SIG-M5 treated with dmso at 0.1 percent for 504 hours (cell line): ENCODE results near the gene SLC41A3.

Experiments
- DNase-seq: peaks from one replicate; lab custom pipeline; 2025; ENCODE audit not compliant: unreplicated experiment; lab: John Stamatoyannopoulos, UW

Gene SLC41A3

DNA sequence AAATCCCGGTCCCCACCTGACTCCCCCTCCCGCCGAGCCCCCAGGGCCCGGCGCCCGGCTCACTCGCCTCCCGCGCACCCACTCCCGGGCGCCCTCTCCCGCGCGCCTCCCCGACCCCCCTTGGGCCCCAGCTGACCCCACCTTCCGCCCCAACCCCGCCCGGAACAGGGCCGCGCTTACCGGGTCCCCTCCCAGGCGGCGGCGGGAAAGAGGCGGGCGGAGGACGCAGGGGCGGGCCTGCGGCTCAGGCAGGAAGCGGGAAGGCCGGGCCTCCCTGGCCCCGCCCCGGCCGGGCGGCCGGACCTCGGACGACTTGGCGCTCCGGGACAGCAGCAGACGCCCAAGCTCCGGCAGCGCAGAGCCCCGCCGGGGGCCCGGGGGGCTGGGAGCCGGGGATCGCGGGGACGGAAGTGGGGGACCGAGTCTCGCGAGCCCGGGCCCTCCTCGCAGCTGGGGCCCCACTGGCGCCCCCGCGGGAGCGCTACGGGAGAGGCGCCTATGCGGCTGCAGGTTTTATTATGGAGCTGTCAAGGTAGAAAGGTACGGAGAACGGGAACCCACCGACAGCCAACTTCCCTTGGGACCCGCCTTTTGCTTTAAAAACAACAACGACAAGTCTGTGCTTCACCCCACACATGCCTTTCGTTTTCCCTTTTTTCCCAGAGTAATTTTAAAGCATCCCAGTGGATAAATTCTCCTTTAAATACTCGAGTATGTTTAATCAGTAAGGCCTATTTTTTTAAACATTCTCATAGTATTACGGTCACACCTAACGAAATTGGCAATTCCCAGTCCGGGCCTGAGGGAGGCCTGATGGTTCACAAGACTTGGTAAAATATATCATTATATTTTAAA lies at the start of gene SLC41A3:
Gene SLC41A3 (minus strand): TSS at position 212 of the 855 bp plus-strand sequence. CDS start 15,905 bp downstream, outside the sequence.
- peak; percentile 85 for DNase-seq

DNA sequence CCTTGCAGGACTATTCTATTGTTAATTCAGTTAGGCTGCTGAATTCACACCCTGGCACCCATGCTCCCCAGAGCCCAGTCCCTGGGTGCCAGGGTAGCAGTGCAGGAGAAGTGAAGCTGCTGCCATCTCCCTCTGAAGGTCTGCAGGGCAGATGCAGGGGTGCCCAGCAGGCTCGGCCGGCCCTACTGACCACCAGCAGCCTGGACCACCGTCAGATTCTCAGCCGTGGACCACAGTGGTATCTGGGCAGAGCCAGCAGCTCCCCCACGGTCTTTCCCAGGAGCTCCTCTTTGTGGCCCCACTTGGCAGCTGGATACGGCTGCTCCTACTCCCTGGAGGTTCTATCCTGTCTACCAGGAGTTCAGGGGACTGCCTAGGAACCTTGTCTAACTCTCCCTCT lies 49.7 kb upstream of the SLC41A3 start:
- no peak for DNase-seq

DNA sequence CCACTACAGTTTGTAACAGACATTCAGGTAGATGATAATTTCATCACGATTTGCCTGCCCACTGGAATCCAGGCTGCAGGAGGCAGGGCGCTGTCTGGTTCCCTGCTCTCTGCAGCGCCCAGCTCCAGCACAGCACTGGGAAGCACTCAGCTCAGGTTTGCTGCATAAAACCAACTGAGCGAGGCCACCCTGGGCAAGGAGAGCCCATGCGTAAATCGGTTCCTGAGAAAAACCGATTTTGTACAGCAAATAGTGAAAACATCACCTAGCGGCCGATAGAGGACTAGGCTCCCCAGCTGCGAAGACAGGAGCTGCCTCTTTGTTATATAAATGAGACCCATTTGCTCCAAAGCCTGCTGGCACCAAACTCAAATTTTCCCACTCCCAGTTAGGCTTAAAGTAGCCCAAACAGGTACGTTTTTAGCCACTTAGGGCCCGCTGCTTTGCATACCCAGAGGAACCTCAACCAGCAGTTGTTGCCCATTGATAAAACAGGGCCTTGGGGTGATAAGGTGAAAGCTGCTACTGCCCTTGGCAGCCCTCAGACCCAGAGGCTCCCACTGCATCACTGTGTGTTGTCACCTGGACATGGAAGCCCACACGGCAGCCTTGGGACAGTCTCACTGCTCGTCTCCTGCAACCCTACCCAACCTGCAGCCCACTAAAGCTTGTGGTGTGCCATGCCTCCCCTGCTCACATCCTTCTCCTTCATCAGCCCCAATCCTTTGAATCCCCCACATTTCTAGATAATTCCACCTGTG lies 49.0 kb upstream of the SLC41A3 start:
- peak; percentile 5 for DNase-seq

DNA sequence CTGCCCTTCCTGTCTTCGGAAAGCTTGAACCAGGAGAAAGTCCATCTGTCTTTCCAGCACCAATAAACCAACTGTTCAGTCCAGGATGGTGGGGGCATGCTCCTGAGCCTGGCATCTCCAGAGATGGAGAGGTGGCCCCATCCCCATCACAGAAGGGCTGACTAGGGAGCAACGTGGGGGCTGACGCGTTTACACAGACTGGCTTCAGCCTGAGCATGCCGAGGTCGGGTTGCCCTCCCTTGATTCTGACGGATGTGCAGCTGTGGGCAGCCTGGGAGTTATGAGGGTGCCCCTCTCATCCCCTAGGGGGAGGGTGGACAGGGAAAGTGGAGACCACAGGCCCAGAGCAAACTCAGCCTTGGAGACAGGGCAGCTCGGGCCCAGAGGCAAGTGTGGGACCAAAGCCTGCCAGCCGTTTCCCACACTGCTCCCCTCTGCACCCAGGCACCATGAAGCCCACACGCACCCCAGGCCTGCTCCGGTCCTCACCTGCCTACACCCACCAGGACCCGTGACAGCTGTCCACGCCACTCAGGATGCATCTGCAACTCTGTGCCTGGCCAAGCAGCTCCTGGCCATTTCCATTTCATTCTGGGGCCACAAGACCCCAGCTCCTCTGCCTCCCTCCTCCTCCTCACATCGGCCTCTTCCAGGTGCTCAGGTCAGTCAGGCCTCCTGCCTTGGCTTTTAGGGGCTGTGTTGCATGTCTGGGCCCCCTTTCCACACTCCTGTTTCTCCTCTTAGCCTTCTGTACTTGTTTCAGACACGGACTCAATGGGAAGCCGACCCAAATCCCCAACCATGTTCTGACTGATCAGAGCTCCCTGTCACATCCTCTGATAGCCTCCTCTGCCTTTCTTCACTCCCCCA lies 48.2 kb upstream of the SLC41A3 start:
- no peak for DNase-seq

DNA sequence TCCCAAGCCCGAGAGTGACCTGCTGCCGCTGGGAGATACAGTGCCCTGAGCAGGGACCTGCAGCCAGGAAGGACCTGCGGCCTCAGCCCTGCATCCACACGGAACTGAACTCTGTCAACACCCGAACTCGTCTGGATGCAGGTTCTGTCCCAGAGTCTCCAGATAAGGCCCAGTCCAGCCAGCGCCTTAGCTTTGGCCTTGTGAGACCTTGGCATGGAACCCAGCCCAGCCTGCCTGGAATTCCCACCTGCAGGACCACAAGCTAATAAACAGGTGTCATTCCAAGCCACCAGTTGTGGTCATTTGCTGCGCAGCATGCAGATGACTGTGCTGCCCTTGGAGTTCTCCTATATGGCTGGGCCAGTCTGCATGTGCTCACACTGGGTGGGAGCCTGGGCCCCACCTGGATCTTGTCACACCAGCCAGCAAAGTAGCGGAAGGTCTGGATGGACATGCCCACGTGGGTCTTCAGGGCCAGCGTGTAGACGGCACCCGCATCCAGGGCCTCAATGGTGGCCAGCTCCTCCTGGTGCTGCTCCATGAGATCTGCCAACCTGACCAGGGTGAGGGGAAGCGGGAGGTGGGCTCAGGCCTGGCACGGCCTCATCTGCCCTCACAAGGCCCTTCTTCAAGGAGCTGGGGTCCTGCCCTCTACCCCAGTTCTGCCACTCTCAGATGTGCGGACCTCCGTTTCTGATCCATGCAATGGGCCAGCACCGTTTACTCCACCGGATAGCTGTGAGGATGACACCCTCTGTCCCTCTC lies 47.2 kb upstream of the SLC41A3 start:
- no peak for DNase-seq

DNA sequence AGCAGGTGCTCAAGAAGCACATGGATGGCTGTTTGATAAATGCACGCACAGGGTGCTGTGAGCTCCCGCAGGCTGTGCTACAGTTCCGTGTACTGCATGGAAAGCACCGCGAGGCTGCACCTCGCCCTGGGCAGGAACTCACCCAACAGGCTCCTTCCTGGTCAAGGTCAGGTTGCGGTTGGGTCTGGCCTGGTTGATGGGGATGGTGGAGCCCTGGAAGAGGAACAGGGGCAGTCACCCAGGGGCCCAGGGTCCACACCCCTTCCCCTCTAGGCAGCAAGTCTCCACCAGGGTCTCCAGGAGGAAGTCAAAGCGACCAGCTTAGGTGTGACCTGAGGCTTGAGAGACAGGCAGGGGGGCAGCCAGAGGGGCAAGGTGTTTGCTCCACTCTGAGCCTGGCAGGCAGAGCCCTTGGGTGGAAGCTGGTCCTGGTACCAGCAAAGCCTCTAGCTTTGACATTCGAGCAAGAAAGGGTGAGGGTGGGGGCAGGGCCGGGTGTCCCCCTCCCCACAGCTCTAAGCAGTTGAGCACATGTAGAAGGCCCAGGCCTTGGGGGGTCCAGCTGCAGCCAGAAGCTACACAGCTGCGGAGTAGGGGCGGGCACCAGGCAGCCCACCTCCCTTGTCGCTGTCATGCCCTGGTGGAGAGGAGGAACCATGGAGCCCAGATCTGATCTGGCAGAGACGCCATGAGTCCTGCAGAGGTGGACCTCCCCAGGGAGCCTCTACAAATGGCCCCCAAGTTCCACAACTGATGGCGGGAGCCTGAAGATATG lies 46.3 kb upstream of the SLC41A3 start:
- peak; percentile 27 for DNase-seq

DNA sequence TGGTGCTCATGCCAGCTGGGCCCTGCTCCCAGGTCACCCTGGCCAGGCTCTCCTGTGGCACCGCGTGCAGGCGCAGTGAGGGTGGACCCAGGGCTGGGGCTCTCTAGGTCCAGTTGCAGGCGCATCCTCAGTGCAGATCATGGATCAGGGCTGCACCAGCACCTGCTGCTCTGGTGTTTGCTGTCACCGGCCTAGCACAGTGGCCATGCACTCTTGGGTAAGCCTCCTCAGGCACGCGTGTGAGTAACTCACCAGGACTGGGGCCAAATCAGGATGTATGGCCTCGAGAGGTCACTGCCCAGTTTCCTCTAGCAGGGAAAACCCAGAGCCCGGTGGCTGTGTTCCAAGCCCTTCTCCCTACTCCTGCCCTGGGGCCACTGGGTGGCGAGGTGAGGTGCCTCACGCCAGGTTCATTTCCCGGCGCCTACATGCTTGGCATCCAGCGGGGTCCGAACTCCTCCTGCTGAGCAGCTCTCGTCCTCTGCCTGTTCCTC lies 45.5 kb upstream of the SLC41A3 start:
- DNase-seq, result peak; percentile 25

DNA sequence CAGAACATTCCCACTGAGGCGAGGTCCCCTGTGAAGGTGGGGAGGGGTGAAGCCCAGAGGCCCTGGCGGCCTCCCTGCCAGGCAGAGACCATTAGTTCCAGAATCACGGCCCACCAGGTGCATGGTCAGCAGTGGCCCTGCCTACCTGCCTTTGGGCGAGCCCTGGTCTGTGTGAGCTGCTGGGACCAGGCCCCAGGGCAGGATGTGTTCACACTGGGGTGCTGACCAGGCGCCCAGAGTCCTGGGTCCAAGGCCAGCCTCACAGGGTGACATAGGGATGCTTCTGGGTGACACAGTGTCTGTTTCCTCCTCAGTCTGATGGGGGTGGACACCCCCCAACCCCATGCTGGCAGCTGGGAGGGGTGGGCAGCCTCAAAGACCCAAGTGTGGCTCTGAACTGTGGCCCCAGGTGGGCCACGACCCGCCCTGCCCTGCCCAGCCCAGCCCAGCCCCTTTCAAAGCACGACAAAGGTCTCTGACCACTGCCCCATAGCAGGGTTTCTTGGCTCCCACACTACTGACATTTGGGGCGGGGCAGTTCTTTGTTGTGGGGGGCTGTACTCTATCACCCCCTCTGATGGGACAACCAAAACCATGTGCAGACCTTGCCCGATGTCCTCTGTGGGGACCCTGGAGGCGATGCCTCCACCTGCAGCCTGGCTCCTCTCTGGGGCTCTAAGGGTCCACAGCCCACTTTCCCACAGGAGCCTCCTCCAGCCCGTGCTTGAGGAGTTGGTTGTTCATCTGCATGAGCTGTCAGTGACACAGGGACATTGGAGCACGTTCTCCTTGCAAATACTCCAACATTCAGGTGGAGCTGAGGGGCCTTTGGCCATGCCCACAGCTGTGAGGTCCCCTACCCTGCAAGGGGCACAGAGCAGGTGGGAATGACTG lies 44.8 kb upstream of the SLC41A3 start:
- no peak for DNase-seq

DNA sequence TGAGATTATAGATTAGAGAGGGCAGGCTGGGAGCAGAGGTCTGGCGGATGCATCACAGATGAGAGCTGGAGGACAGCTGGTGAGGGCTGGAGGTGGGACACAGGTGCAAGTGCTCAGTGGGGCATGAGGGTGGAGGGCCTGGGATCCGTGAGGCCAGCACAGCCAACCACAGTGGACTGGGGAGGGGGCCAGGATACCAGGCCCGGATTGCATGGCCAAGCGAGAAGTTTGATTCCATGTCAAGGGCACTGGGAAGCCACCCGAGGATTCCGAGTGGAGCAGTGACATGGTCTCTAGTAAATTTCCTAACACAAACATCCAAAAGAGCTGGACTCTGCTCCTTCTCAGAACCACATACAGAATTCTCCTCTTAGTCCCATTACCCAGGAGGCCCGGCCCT lies 44.0 kb upstream of the SLC41A3 start:
- no peak for DNase-seq

DNA sequence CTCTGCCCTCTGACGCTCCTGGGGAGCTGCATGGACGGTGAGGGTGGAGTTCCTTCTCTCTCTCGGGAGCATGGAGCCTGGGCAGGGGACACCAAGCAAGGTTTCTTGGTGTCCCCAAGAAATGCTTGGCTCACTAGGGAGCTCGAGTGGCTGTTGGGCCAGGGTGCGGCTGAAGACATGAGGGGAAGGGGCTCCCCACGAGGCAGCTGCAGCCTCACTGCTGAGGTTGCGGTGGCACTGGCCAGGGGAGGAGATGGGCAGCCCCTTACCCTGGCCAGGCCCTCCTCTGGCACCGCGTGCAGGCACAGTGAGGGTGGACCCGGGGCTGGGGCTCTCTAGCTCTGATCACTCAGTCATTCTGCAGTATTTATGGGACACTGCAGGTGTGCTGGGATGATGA lies 43.5 kb upstream of the SLC41A3 start:
- DNase-seq, result no peak

DNA sequence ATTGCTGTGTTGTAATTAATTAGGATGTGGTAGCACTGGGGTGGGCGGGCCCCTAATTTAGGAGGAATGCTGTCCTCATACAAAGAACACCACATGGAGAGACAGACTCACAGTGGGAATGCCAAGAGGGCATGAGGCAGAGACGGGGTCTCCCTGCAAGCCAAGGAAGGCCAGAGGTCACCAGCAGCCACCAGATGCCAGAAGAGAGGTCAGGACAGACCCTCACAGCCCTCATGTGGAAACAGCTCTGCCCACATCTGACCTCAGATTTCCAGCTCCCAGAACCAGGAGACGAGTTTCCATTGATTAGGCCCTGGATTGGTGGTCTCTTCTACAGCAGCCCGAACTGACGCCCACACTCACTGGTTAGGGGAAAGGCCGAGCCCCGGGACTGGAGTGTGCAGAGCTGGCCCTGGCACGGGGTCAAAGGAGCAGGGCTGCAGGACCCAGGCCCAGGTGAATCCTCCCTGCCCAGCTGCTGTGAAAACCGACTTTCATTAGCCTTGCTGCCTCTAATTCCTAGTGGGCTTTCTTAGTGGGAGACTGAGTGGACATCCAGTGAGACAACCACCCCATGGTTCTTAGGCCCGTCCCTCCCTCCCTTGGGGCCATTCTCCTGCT lies 43.0 kb upstream of the SLC41A3 start:
- no peak for DNase-seq

DNA sequence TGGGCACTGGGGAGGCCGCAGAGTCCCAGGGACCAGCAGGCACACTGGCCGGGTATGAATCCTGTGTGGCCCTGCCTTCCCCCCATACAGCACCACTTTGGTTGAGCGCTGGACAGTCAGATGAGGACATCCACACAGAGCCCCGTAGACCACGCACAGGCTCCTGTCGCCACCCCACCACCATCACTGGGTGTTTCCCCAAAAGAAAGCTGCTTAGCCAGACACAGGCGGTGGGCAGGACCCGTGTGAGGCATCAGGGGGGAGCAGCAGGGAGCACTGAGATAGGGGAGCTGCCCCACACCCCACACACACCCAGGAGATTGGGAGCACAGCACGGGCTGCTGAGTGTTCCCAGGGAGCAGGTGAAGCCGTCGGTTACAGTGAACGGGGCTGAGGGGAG lies 42.4 kb upstream of the SLC41A3 start:
- no peak for DNase-seq

DNA sequence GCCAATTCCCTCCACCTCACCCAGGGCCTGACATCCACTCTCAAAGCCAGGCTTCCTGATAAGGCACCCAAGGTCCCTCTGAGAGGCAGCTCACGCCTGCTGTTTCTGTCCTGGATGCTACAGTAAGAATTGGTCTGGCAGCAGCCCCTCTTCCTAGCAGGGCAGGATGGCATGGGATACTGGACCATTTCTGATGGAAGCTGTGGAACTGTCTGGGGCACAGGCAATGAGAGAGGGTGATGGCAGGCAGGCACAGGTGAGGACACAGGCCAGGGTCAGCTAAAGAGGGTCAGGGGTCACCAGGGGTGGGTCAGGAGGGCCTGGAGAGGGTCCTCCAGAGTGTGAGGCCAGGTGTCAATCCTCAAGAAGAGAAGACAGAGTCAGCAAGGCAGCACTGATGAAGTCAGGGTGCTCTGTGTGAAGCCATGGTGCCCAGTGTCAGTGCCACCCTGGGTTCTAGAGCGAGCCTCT lies 41.9 kb upstream of the SLC41A3 start:
- DNase-seq, result no peak

DNA sequence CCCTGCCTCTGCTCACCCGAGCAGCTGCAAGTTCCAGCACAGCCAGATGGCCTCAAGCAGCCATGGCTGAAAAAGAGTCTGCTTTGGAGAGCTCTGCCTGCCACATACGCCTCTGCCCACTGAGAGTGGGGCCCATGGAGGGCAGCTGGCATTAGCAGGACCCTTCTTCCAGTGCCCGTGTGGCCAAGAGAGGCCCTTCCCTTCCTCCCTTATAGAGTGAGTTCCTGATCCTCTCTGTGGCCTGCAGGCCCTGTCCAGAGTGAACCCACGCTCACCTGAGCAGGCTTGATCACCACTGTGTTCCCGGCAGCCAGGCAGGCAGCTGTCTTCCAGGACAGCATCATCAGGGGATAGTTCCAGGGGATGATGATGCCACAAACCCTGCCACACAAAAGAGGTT lies 41.4 kb upstream of the SLC41A3 start:
- DNase-seq, result no peak

DNA sequence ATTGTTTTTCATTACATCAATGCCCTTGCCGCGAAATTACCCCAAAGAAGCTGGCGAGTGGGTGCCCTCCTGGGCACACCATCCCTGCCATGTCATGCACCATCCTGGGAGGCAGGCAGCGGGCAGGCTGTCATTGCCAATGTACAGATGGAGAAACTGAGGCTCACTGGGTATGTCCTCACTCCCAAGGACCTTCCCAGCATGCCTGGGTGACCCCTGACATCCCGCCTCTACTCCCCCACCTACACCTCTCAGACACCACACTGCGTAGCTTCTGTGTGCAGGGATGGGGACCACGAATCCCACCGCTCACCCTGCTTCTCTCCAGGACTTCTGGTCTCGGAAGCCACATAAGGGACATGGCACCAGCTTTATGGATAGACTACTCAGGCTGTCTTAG lies 41.0 kb upstream of the SLC41A3 start:
- no peak for DNase-seq

DNA sequence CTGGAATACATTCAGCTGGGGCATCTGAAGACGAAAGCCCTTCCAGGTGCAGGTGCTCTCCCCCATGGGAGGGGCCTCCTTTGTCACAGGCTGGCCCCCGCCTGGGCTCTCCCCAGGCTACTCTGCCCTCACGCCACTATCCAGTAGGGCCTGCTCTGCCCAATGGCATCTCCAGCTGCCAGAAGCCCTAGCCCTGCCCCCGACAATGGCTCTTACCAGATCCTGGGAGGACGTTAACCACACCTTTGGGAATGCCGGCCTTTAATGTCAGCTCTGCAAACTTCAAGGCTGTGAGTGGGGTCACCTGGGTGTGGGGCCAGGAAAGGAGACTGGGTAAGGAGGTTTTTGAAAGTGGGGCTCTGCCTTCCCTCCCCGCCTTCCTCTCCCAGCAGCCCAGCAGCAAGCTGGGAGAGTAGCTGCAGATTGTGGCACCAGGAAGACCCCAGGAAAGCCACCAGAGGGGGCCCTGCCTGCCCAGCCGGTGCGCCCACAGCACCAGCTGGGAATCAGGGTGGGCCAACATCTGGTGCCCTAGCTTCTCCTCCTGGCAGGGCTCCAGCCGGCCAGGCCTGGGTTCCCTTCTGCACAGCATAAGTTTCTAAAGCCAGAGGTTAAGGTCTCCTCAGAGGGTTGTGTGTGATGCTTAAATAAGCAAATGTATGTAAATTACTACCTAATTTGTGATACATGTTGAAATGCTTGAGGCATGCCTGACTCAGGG lies 40.4 kb upstream of the SLC41A3 start:
- no peak for DNase-seq

DNA sequence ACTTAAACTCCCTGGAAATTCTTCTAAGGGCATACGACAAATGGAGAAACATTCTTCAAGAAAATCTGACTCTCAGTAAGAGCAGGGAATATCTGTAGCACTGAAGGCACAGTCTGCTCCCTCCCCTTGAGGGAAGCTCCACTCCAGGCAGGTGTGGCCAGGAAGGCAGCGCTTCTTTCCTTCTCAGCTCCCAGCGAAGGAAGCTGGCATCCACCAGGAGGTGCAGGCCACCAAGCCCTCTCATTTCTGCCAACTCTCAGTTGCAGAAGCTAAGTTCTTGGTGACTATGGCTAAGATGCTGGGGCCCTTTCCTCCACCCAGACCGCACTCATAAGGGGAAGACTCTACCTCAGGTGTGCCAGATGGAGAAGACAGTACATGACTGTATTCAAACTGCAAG lies 37.7 kb upstream of the SLC41A3 start:
- DNase-seq, result no peak
